ENCODE results near the gene HCFC1. TPM values are rescaled to one million over a fixed set of nuclear protein-coding genes. Genes with fewer than 3 reads are reported as not detected.

HCFC1 gene
- total and polyA plus RNA-seq, 2 of the 8 experiments (the other 6 are each of a cell fraction or from before 2014, with no cell fraction given): 24.9 to 117 TPM

DNA sequence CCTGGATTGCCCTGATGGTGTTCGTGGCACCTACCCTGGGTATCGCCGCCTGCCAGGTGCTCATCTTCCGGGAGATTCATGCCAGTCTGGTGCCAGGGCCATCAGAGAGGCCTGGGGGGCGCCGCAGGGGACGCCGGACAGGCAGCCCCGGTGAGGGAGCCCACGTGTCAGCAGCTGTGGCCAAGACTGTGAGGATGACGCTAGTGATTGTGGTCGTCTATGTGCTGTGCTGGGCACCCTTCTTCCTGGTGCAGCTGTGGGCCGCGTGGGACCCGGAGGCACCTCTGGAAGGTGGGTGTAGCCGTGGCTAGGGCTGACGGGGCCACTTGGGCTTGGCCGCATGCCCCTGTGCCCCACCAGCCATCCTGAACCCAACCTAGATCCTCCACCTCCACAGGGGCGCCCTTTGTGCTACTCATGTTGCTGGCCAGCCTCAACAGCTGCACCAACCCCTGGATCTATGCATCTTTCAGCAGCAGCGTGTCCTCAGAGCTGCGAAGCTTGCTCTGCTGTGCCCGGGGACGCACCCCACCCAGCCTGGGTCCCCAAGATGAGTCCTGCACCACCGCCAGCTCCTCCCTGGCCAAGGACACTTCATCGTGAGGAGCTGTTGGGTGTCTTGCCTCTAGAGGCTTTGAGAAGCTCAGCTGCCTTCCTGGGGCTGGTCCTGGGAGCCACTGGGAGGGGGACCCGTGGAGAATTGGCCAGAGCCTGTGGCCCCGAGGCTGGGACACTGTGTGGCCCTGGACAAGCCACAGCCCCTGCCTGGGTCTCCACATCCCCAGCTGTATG is 65.3 kb downstream of the HCFC1 start:
- Histone ChIP-seq H3K23me2 (ENCODE audit: low read depth, low read length) (peaks cover 2% of the 10 kb centered on the region; the same call in 1 of the 2 replicates), H3K14ac (ENCODE audit: insufficient read length) (no peak overlapping the region), H2BK20ac (ENCODE audit: low read length) (no peak overlapping the region), H4K20me1 (replicated peaks in 1 of 2; ENCODE audit: control insufficient read depth in 1 of 2, insufficient read depth in 2 of 2, low read length in 2 of 2) (peaks cover 0 to 4% of the 10 kb centered on the region in 2 experiments), H3K9ac (replicated peaks in 1 of 4; ENCODE audit: extremely low read depth in 1 of 4, low read depth in 3 of 4, low read length in 3 of 4) (no peak overlapping the region), H3K27me3 (replicated peaks in 1 of 4; ENCODE audit: control insufficient read depth in 3 of 4, extremely low read depth in 1 of 4, insufficient read depth in 3 of 4, low read length in 3 of 4) (no peaks in the 10 kb centered on the region), H2BK5ac (ENCODE audit: low read depth, low read length) (no peak overlapping the region), H3K9me3 (ENCODE audit: insufficient read depth in 2 of 2, low read depth in 1 of 2, low read length in 1 of 2) (no peaks in the 10 kb centered on the region), H2BK12ac (ENCODE audit: low read depth, low read length) (no peak overlapping the region), H3K79me1 (ENCODE audit: low read depth, low read length) (no peaks in the 10 kb centered on the region), H3K18ac (ENCODE audit: extremely low read depth, low read length) (no peak overlapping the region), H3K4me3 (ENCODE audit: extremely low read depth in 1 of 4, insufficient read depth in 2 of 4, low read depth in 3 of 4, low read length in 4 of 4) (no peak overlapping the region), H3K23ac (ENCODE audit: insufficient read length) (no peak overlapping the region), H4K5ac (ENCODE audit: insufficient read length, low read depth, low read length) (no peak overlapping the region), H3K4me2 (ENCODE audit: insufficient read depth in 1 of 2, low read depth in 2 of 2, low read length in 2 of 2) (no peak overlapping the region), H3K36me3 (ENCODE audit: control insufficient read depth in 2 of 4, insufficient read depth in 4 of 4, low read length in 3 of 4) (no peaks in the 10 kb centered on the region; a peak in 1 of 8 replicates), H2BK120ac (replicated peaks; ENCODE audit: low read depth, low read length) (no peak overlapping the region), H4K8ac (ENCODE audit: extremely low read depth, insufficient read depth, low read length) (no peak overlapping the region), H3K56ac (replicated peaks; ENCODE audit: insufficient read length, low read depth, low read length) (no peak overlapping the region), H3K4me1 (replicated peaks in 1 of 4; ENCODE audit: control insufficient read depth in 3 of 4, insufficient read depth in 4 of 4, low read length in 3 of 4) (peaks cover 0 to 14% (median 0%) of the 10 kb centered on the region in 4 experiments; a peak in 1 of 7 replicates), H3K27ac (ENCODE audit: low read depth, low read length) (no peak overlapping the region), H2AK5ac (ENCODE audit: low read depth, low read length) (no peak overlapping the region), H3K4ac (replicated peaks; ENCODE audit: insufficient read length, low read depth, low read length) (no peak overlapping the region), H2BK15ac (ENCODE audit: low read length) (no peak overlapping the region), H2AFZ (ENCODE audit: low read length) (no peak overlapping the region), H3K79me2 (ENCODE audit: control insufficient read depth in 1 of 2, insufficient read depth in 2 of 2, low read length in 2 of 2) (no peaks in the 10 kb centered on the region), H4K91ac (replicated peaks; ENCODE audit: insufficient read length, low read length) (no peak overlapping the region)
- no peak for DNase-seq (ENCODE audit: low read depth in 1 of 2, low spot score in 2 of 2)
- POLR2A ChIA-PET (ENCODE audit: partially characterized antibody): interaction anchor here (0.6 to 1.8 kb wide), 13 partner anchors 11 to 376 kb away, joined by 3 to 10 read pairs (median 4); partner anchors contain the start of genes ARHGAP4 and HCFC1
- TF ChIP-seq SP1 (IDR thresholded peaks at IDR 0.05; ENCODE audit: low read depth, low read length) (no peak), SIX5 (IDR thresholded peaks at IDR 0.05; ENCODE audit: low read depth, low read length) (no peak), TEAD4 (IDR thresholded peaks at IDR 0.05; ENCODE audit: low read depth, low read length) (no peak), BCL11A (IDR thresholded peaks at IDR 0.05; ENCODE audit: low read depth in 2 of 2, low read length in 2 of 2) (no peak)
- TF ChIP-seq, protein P1, sequence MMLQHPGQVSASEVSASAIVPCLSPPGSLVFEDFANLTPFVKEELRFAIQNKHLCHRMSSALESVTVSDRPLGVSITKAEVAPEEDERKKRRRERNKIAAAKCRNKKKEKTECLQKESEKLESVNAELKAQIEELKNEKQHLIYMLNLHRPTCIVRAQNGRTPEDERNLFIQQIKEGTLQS (IDR thresholded peaks at IDR 0.05; ENCODE audit: insufficient read depth, low read depth, low read length): no peak
- TF ChIP-seq, protein P2, sequence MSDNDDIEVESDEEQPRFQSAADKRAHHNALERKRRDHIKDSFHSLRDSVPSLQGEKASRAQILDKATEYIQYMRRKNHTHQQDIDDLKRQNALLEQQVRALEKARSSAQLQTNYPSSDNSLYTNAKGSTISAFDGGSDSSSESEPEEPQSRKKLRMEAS (IDR thresholded peaks at IDR 0.05): no peak
- no peak for FAIRE-seq
- CTCF ChIA-PET (ENCODE audit: partially characterized antibody): interaction anchor here (1.1 to 2.3 kb wide), 7 partner anchors 10 to 170 kb away, joined by 3 to 9 read pairs (median 4); no protein-coding TSS in a partner anchor
- WGBS, 2 experiments (ENCODE audit: extremely low coverage in 1 of 2, insufficient coverage in 1 of 2, insufficient read length in 1 of 2, insufficient replicate concordance in 2 of 2, low coverage in 1 of 2, low lambda C conversion rate in 2 of 2, missing lambda C conversion rate in 1 of 2): 86% methylated on average over 14 of the region's 27 CpGs; no CpG with 5 or more reads in 1 of the 2 experiments
